HL-60 (cell line): Measurements from ENCODE around the gene CENPP.

Experiments
- CTCF ChIP-seq: IDR thresholded peaks from one replicate; pipeline ENCODE4 v1.5.1; 2011; ENCODE audit warnings: low read length, control low read depth, inconsistent platforms; ENCODE audit not compliant: insufficient read depth
- GABPA ChIP-seq: IDR thresholded peaks from 2 replicates; pipeline ENCODE4 v1.6.1; 2012; ENCODE audit warnings: low read depth
- POLR2AphosphoS5 ChIP-seq: IDR thresholded peaks from 2 replicates; pipeline ENCODE4 v1.6.1; 2012; ENCODE audit warnings: low read depth
- SPI1 ChIP-seq: IDR thresholded peaks from 2 replicates; pipeline ENCODE4 v1.6.1; 2012; ENCODE audit warnings: low read depth, mild to moderate bottlenecking, borderline replicate concordance
- TF ChIP-seq, protein P1 (sequence below): IDR thresholded peaks from 2 replicates; pipeline ENCODE4 v1.6.1; 2012; ENCODE audit warnings: low read depth; ENCODE audit not compliant: insufficient replicate concordance

GRCh38 chr9:92640398-92641091, 314.8 kb downstream of the CENPP start:
- TF ChIP-seq CTCF (no peak), SPI1 (no peak), POLR2AphosphoS5 (no peak), GABPA (no peak)
- TF ChIP-seq, protein P1, sequence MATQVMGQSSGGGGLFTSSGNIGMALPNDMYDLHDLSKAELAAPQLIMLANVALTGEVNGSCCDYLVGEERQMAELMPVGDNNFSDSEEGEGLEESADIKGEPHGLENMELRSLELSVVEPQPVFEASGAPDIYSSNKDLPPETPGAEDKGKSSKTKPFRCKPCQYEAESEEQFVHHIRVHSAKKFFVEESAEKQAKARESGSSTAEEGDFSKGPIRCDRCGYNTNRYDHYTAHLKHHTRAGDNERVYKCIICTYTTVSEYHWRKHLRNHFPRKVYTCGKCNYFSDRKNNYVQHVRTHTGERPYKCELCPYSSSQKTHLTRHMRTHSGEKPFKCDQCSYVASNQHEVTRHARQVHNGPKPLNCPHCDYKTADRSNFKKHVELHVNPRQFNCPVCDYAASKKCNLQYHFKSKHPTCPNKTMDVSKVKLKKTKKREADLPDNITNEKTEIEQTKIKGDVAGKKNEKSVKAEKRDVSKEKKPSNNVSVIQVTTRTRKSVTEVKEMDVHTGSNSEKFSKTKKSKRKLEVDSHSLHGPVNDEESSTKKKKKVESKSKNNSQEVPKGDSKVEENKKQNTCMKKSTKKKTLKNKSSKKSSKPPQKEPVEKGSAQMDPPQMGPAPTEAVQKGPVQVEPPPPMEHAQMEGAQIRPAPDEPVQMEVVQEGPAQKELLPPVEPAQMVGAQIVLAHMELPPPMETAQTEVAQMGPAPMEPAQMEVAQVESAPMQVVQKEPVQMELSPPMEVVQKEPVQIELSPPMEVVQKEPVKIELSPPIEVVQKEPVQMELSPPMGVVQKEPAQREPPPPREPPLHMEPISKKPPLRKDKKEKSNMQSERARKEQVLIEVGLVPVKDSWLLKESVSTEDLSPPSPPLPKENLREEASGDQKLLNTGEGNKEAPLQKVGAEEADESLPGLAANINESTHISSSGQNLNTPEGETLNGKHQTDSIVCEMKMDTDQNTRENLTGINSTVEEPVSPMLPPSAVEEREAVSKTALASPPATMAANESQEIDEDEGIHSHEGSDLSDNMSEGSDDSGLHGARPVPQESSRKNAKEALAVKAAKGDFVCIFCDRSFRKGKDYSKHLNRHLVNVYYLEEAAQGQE: no peak
